Upper lobe of left lung (tissue), 6 donors: ENCODE data around the gene REV3L. TPM values are rescaled to one million over a fixed set of nuclear protein-coding genes. Genes with fewer than 3 reads are reported as not detected.

Experiments used
- ATAC-seq, 2 donors: fragments of 200-7000 bp; cut with Tn5 transposase; one replicate each; pipeline ENCODE4 v1.9.1; 2022; ENCODE audit warnings: mild to moderate bottlenecking in 2 of 2, moderate library complexity in 2 of 2; ENCODE audit not compliant: low FRiP score in 2 of 2
- DNase-seq, 2 donors: peaks; one replicate each; pipeline ENCODE4 v3.0.0-alpha.2; 2019 to 2020
- H3K27ac ChIP-seq, 4 donors: fragments of 200-600 bp; sonication (generic); one replicate each; pipeline ENCODE4 v1.5.1; 2016 to 2019
- H3K27me3 ChIP-seq, 4 donors: fragments of 200-600 bp; sonication (generic); one replicate each; pipeline ENCODE4 v1.5.1; 2017 to 2019
- H3K36me3 ChIP-seq, 4 donors: fragments of 200-600 bp; sonication (generic); one replicate each; pipeline ENCODE4 v1.5.1; 2016 to 2019
- H3K4me1 ChIP-seq, 4 donors: fragments of 200-600 bp; sonication (generic); one replicate each; pipeline ENCODE4 v1.5.1; 2018 to 2019
- H3K4me3 ChIP-seq, 4 donors: fragments of 200-600 bp; sonication (generic); one replicate each; pipeline ENCODE4 v1.5.1; 2017 to 2019; ENCODE audit warnings: mild to moderate bottlenecking in 2 of 4, moderate library complexity in 1 of 4
- H3K9me3 ChIP-seq, 4 donors: fragments of 200-600 bp; sonication (generic); one replicate each; pipeline ENCODE4 v1.5.1; 2018 to 2019
- CTCF ChIP-seq, 6 experiments: fragments of 450-650 bp in 4 of 6; fragments of 200-600 bp in 2 of 6; sonication (generic) in 2 of 6; IDR thresholded peaks; one replicate each; pipeline ENCODE4 v1.5.1; 2016 to 2019; ENCODE audit warnings: antibody characterized with exemption in 6 of 6
- EP300 ChIP-seq, 4 donors: sonication (generic); formaldehyde crosslinking; IDR thresholded peaks; one replicate each; pipeline ENCODE4 v1.5.1; 2017; ENCODE audit warnings: antibody characterized with exemption in 4 of 4, control low read depth in 2 of 4
- POLR2A ChIP-seq, 4 donors: fragments of 450-650 bp; IDR thresholded peaks; one replicate each; pipeline ENCODE4 v1.5.1; 2016 to 2017; ENCODE audit warnings: antibody characterized with exemption in 4 of 4, mild to moderate bottlenecking in 2 of 4
- POLR2AphosphoS5 ChIP-seq, 2 donors: sonication (generic); formaldehyde crosslinking; IDR thresholded peaks; one replicate each; pipeline ENCODE4 v1.5.1; 2017; ENCODE audit warnings: antibody characterized with exemption in 2 of 2
- WGBS, 2 donors: methylation state at CpG; one replicate each; pipeline ENCODE4 v1.1.5; 2017 to 2018; 5-methylcytosine and 5-hydroxymethylcytosine counted together
- total RNA-seq, 6 donors: library from RNA; depleted of rRNA in 4 of 6; stranded (reverse); fragments of >200 nt in 4 of 6; gene quantifications; one replicate each; pipeline versions ENCODE4 v1.1.0 to v1.2.1, GENCODE V29; 2016 to 2021
- donor health status: DM: no; HTN: no; CAD: no; lungs with moderate emphysema.
- donor health status: DM: no; HTN: yes; CAD: no; lungs with severe emphysema.

The REV3L gene
- total RNA-seq, 6 donors from 2014 or later, result 29.7 to 106 (median 38.0) TPM

DNA sequence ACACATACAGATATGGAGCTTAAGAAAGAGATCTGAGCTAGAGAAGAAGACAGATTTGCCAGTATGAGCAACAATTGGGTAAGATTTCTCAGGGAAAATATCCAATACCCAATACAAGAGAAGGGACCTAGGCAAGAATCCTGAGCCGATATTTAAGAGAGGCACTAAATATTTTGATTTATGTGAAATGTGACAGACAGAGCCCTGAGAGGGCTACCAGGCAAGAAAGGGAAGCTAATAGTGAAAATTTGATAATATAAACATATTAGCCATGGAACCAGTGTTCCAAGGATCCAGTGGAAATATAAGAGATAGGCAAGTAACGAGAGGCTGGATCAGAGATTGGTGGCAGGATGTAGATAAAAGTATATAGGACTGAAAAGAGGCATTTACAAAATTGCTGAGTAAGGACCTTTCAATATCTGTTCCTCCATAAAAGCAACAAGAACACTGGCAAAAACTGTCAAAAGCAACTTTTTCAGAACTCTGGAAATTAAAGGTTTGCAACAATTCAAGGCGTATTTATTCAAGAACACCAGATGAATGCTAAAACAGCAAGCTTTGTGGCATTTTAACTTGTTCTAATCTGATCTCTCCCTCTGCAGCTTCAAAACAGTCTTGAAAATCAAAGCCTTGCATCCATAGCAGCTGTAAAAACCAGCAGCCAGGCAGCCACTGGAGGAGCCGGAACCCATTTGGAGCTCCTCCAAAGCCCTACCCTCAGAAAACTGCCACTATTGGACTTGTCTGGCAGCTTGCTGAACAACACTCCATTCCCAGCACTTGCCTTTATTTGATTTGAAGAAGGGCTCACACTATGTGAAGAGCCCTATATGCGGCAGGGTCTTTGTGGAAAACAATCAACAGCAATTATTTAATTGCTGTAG, 58.8 kb downstream of the REV3L start:
- WGBS, 2 donors, result 61 to 67% methylated on average over 5 of the region's 5 CpGs
- DNase-seq (peak in 1 of 2 donors; percentile 76), ATAC-seq (no peak)

DNA sequence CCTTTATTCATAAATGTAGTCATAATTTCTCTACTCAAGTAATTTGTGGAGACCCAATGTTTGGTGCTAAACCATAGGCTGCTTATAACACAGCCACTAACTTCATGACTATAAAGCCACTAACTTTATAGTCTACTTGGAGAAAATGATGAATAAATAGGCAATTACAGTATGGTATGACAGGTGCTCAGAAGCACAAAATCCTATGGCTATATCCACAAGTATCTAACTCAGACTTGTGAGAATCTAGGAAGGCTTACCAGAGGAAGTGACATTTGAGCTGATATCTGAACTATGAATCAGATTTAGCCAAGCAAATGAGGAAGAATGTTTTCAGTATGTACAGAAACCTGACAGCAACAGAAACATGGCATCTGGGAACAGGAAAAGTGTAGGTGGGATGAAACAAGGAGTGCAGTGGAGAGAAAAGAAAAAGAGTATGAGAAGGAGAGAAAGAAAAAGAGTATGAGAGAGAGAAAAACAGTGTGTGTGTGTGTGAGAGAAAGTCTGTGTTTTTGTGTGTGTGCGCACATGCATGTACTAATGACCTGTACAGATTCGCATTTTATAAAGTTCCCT, 59.9 kb downstream of the REV3L start:
- 53 to 100% methylated on average over 2 of the region's 2 CpGs for WGBS, 2 donors
- Histone ChIP-seq H3K36me3 (no peaks in the 10 kb centered on the region), H3K27ac (no peak overlapping the region), H3K4me1 (peaks cover 14 to 32% (median 24%) of the 10 kb centered on the region in 4 donors), H3K4me3 (no peak overlapping the region), H3K27me3 (no peaks in the 10 kb centered on the region), H3K9me3 (peaks cover 0 to 3% (median 1%) of the 10 kb centered on the region in 4 donors)
- no peak for ATAC-seq
- DNase-seq, result no peak
- no peak for TF ChIP-seq POLR2AphosphoS5 (IDR thresholded peaks at IDR 0.05)
- no peak for TF ChIP-seq EP300 (IDR thresholded peaks at IDR 0.05)
- TF ChIP-seq CTCF (IDR thresholded peaks at IDR 0.05), result no peak
- TF ChIP-seq POLR2A (IDR thresholded peaks at IDR 0.05), result no peak

More for the DNA sequence above, 58.8 kb downstream of the REV3L start:
- Histone ChIP-seq H3K4me1 (peaks cover 12 to 28% (median 20%) of the 10 kb centered on the region in 4 donors), H3K27ac (no peak overlapping the region), H3K36me3 (no peaks in the 10 kb centered on the region), H3K27me3 (no peaks in the 10 kb centered on the region), H3K4me3 (no peak overlapping the region), H3K9me3 (peaks cover 0 to 3% (median 1%) of the 10 kb centered on the region in 4 donors)
- TF ChIP-seq CTCF (IDR thresholded peaks at IDR 0.05) (no peak), POLR2A (IDR thresholded peaks at IDR 0.05) (no peak), EP300 (IDR thresholded peaks at IDR 0.05) (no peak), POLR2AphosphoS5 (IDR thresholded peaks at IDR 0.05) (no peak)

DNA sequence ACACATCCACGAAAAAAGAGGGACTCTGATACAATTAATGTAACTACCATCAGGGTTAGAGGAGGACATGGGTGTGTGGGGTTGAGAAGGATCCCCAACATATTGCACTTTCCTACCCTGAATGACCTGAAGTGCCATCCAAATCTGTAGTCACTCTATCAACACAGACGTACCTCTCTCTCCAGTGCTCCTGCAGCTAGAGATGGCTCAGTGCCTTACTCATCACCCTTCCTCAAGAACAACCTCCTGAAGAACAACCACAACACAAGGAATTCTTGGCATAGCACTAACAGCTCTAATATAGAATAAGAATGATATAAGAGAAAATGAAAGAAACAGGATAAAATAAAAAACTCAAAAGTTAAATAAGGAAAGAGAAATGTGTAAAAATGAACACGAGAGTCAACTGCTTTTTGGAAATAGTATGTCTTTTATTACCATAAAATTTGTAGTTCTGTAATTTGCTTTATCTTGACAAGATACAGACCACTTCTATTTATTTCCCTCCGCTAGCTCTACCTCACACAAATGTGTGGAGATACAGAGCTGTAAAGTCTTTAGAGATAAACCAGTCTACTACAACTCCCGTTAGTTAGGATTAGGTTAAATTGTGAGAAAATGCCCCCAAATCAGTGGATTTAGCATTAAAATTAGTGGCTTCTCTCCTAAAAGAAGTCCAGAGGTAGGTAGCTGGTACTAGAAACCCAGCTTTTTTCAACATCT, 63.9 kb downstream of the REV3L start:
- Histone ChIP-seq H3K4me3 (no peak overlapping the region), H3K27me3 (no peaks in the 10 kb centered on the region), H3K9me3 (no peaks in the 10 kb centered on the region), H3K36me3 (peaks cover 0 to 9% (median 0%) of the 10 kb centered on the region in 4 donors), H3K4me1 (peaks cover 15 to 35% (median 27%) of the 10 kb centered on the region in 4 donors), H3K27ac (no peak overlapping the region)
- DNase-seq, result no peak
- ATAC-seq, result no peak
- TF ChIP-seq EP300 (IDR thresholded peaks at IDR 0.05), result no peak
- TF ChIP-seq POLR2AphosphoS5 (IDR thresholded peaks at IDR 0.05), result no peak
- 87 to 88% methylated on average over 5 of the region's 5 CpGs for WGBS, 2 donors

DNA sequence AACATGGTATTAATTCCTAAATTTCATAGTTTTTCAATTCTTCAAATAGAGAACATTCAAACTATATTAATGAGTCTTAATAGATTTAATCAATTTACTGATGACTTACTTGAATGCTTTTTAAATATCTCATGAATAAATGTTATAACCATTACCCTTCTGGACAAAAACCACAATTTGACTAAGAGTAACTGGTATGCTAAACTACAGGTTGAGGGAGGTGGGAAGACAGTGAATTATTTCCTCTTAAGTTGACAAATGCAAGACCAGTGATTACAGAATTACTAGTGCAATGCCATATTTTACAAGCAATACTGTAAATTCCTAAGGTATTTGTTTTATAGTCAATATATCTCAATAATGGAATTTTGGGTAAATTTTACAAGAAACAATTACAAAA, 65.1 kb downstream of the REV3L start:
- no peak for TF ChIP-seq EP300 (IDR thresholded peaks at IDR 0.05)
- no peak for TF ChIP-seq POLR2A (IDR thresholded peaks at IDR 0.05)
- no peak for TF ChIP-seq POLR2AphosphoS5 (IDR thresholded peaks at IDR 0.05)
- no peak for TF ChIP-seq CTCF (IDR thresholded peaks at IDR 0.05)
- Histone ChIP-seq H3K9me3 (no peaks in the 10 kb centered on the region), H3K4me1 (peaks cover 9 to 23% (median 17%) of the 10 kb centered on the region in 4 donors), H3K27me3 (no peaks in the 10 kb centered on the region), H3K27ac (no peak overlapping the region), H3K36me3 (peaks cover 0 to 9% (median 0%) of the 10 kb centered on the region in 4 donors), H3K4me3 (no peak overlapping the region)
- DNase-seq, result no peak
- ATAC-seq, result no peak

DNA sequence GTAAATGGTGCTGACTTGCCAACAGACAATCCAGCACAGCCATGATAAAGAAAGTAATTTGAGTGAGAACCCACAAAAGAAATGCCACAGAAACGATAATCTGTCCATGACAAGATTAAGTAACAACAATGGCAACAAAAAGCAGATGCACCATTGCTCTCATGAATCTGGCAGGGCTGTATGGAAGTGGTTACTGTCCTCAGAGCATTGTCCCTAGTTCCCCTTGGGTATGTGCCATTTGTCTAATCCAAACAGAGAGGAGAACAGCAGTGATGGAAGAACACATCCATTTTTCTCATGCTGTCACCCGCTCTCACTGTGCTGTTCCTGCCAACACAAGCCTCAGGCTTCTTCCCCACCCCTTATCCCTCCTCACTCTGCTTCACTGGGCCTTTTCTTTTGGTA, 65.8 kb downstream of the REV3L start:
- H3K27me3 ChIP-seq, result no peaks in the 10 kb centered on the region
- 31 to 40% methylated on average over 2 of the region's 2 CpGs for WGBS, 2 donors
- TF ChIP-seq POLR2AphosphoS5 (IDR thresholded peaks at IDR 0.05), result peak in 1 of 2 donors; percentile 54
- no peak for TF ChIP-seq EP300 (IDR thresholded peaks at IDR 0.05)
- TF ChIP-seq POLR2A (IDR thresholded peaks at IDR 0.05), result no peak
- TF ChIP-seq CTCF (IDR thresholded peaks at IDR 0.05), result no peak
- no peak overlapping the region for H3K4me3 ChIP-seq
- ATAC-seq, result peak in 1 of 2 donors; percentile 79
- H3K4me1 ChIP-seq, result peaks cover 9 to 21% (median 16%) of the 10 kb centered on the region in 4 donors
- H3K9me3 ChIP-seq, result no peaks in the 10 kb centered on the region
- H3K27ac ChIP-seq, result peak overlapping the region in 1 of 4 donors; percentile 21
- DNase-seq, result peak in 1 of 2 donors; percentile 22
- H3K36me3 ChIP-seq, result peaks cover 0 to 9% (median 0%) of the 10 kb centered on the region in 4 donors
